DND-41 (cell line): ENCODE measurements around the gene LAMA2.

Experiments
- EZH2 ChIP-seq: IDR thresholded peaks from 3 replicates; pipeline ENCODE4 v1.6.1; 2012; ENCODE audit warnings: borderline replicate concordance, low read depth, mild to moderate bottlenecking, moderate library complexity, low read length, inconsistent platforms; ENCODE audit not compliant: severe bottlenecking
- TF ChIP-seq, protein P1 (sequence below): IDR thresholded peaks from 2 replicates; pipeline ENCODE4 v1.5.1; 2012; ENCODE audit warnings: borderline replicate concordance, low read length, moderate library complexity, mild to moderate bottlenecking; ENCODE audit not compliant: poor library complexity, severe bottlenecking; ENCODE audit errors: extremely low read depth

DNA sequence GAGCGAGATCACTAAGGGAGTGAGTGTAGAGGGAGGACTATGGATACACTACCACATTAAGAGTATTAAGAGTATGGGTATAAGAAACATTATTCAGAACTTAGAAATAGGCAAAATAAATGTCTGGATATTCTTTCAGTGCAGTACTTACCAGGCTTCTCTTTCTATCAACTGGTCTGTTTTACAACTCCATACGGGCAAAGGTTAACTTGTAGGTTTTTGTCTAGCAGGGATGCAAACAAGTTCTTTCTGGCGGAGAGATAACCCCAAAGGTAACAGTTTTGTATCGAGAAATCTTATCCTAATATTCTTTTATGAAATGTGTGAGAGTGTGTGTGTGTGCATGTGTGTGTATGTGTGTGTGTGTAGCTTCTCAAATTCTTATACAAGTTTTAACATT, 640.9 kb downstream of the LAMA2 start:
- TF ChIP-seq, protein P1, sequence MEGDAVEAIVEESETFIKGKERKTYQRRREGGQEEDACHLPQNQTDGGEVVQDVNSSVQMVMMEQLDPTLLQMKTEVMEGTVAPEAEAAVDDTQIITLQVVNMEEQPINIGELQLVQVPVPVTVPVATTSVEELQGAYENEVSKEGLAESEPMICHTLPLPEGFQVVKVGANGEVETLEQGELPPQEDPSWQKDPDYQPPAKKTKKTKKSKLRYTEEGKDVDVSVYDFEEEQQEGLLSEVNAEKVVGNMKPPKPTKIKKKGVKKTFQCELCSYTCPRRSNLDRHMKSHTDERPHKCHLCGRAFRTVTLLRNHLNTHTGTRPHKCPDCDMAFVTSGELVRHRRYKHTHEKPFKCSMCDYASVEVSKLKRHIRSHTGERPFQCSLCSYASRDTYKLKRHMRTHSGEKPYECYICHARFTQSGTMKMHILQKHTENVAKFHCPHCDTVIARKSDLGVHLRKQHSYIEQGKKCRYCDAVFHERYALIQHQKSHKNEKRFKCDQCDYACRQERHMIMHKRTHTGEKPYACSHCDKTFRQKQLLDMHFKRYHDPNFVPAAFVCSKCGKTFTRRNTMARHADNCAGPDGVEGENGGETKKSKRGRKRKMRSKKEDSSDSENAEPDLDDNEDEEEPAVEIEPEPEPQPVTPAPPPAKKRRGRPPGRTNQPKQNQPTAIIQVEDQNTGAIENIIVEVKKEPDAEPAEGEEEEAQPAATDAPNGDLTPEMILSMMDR: no peak
- TF ChIP-seq EZH2: no peak
